Ovary (tissue), 9 donors: ENCODE measurements around the gene HDDC2. TPM values are rescaled to one million over a fixed set of nuclear protein-coding genes. Genes with fewer than 3 reads are reported as not detected.

Experiments used
- DNase-seq, 5 donors: peaks; one replicate each; pipeline ENCODE4 v3.0.0-alpha.2; 2019 to 2020
- H3K27ac ChIP-seq, 2 donors: fragments of 200-600 bp; one replicate each; pipeline versions ENCODE4 v1.5.1 to v1.8.0; 2019 to 2022
- H3K27me3 ChIP-seq: fragments of 200-600 bp; one replicate; pipeline ENCODE4 v1.8.0; 2022
- H3K36me3 ChIP-seq: fragments of 200-600 bp; sonication (generic); one replicate; pipeline ENCODE4 v1.5.1; 2019
- H3K4me1 ChIP-seq: one replicate; pipeline ENCODE4 v1.8.1; 2013; ENCODE audit warnings: mild to moderate bottlenecking, moderate library complexity; ENCODE audit not compliant: insufficient read depth
- H3K4me3 ChIP-seq: fragments of 200-600 bp; sonication (generic); one replicate; pipeline ENCODE4 v1.5.1; 2017
- H3K9me3 ChIP-seq, 2 donors: fragments of 200-600 bp in 1 of 2; sonication (generic) in 1 of 2; one replicate each; pipeline versions ENCODE4 v1.5.1 to v1.8.1; 2013 to 2019; ENCODE audit warnings: mild to moderate bottlenecking in 1 of 2, moderate library complexity in 1 of 2
- CTCF ChIP-seq, 3 donors: fragments of 450-650 bp in 2 of 3; fragments of 200-600 bp in 1 of 3; IDR thresholded peaks; one replicate each; pipeline versions ENCODE4 v1.5.1 to v1.8.0; 2016 to 2022; ENCODE audit warnings: antibody characterized with exemption in 3 of 3, mild to moderate bottlenecking in 1 of 3
- EP300 ChIP-seq: sonication (generic); formaldehyde crosslinking; IDR thresholded peaks from one replicate; pipeline ENCODE4 v1.6.1; 2017; ENCODE audit warnings: antibody characterized with exemption
- POLR2A ChIP-seq: fragments of 450-650 bp; IDR thresholded peaks from one replicate; pipeline ENCODE4 v1.6.1; 2017; ENCODE audit warnings: antibody characterized with exemption, mild to moderate bottlenecking, moderate library complexity
- WGBS, 3 donors: extraction: QIAGEN DNeasy Blood & Tissue Kit in 1 of 3; methylation state at CpG; one replicate each; pipeline versions ENCODE4 v1.1.5 to v1.1.7; 2013 to 2017; 5-methylcytosine and 5-hydroxymethylcytosine counted together
- intact Hi-C, 4 donors: fragments of 100-400 bp; cut with DNase I; formaldehyde crosslinking; loops; one replicate each; pipeline versions ENCODE4 v1.11.0 to v1.15.1; 2022 to 2023
- polyA plus RNA-seq, 2 donors: library from polyadenylated mRNA; stranded (reverse); fragments of 200-250 nt in 1 of 2; fragments of 350-450 nt in 1 of 2; fragmentation: Illumina TruSeq in 1 of 2; extraction: RNeasy Lipid Tissue Mini Kit (QIAGEN cat#74804) in 1 of 2; gene quantifications; one replicate each; pipeline ENCODE4 v1.2.3, GENCODE V29; 2013 to 2014
- total RNA-seq, 7 donors: library from RNA; depleted of rRNA in 2 of 7; stranded (reverse); fragments of >200 nt in 2 of 7; fragmentation: NEBNext Ultra II Directional in 3 of 7; extraction: Animal tissue kit (Norgen Biotek cat#: 25700) in 3 of 7; gene quantifications; one replicate each; pipeline versions ENCODE4 v1.1.0 to v1.2.4, GENCODE V29; 2016 to 2023
- donor health status: DM: no; HTN: no; CAD: no; lungs with moderate emphysema.
- donor health status: DM: no; HTN: no; CAD: no.
- donor health status: Bipolar disorder and iron deficiency.
- donor health status: DM: yes; HTN: yes; CAD: no.
- donor health status: DM: no; HTN: no; CAD: no.
- donor health status: DM: yes; HTN: yes; CAD: no.

HDDC2 gene
- total and polyA plus RNA-seq, 9 donors, result 31.4 to 80.6 (median 64.0) TPM

DNA sequence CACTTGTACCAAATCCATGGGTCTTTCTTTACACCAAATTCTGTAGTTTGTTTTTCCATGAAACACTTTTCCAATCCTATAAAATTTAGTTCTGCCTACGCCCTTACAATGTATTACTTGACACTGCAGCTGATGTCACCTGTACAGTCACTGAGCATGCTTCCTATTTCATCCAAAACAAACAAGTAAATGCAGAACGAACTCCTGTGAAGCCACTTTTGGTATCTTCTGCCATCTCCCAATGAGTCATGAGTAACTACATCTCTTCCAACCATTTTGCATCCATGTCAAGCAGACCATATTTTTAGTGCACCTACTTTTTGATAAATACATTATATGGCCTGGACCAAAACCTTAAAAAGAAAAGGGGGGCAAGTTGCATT is 42.4 kb downstream of the HDDC2 start:
- WGBS, 3 donors, result 83 to 88% (median 87%) methylated on average over 2 of the region's 2 CpGs
- no peak overlapping the region for H3K27ac ChIP-seq

GRCh38 chr6:125258651-125259353 is 43.0 kb downstream of the HDDC2 start:
- Histone ChIP-seq H3K4me3 (no peak overlapping the region), H3K9me3 (no peaks in the 10 kb centered on the region), H3K36me3 (no peaks in the 10 kb centered on the region), H3K4me1 (peaks cover 5% of the 10 kb centered on the region), H3K27ac (no peak overlapping the region), H3K27me3 (no peaks in the 10 kb centered on the region)
- no peak for TF ChIP-seq EP300
- TF ChIP-seq CTCF (IDR thresholded peaks at IDR 0.05), result no peak
- TF ChIP-seq POLR2A, result no peak
- intact Hi-C loops, result no loop called here
- WGBS, 3 donors, result 78 to 86% (median 85%) methylated on average over 2 of the region's 2 CpGs
- DNase-seq, result no peak

More for the DNA sequence above, 42.4 kb downstream of the HDDC2 start:
- Histone ChIP-seq H3K27me3 (no peaks in the 10 kb centered on the region), H3K4me3 (no peak overlapping the region), H3K4me1 (peaks cover 5% of the 10 kb centered on the region), H3K36me3 (no peaks in the 10 kb centered on the region), H3K9me3 (no peaks in the 10 kb centered on the region)
- TF ChIP-seq EP300, result no peak
- TF ChIP-seq POLR2A, result no peak
- no peak for TF ChIP-seq CTCF (IDR thresholded peaks at IDR 0.05)
- no peak for DNase-seq
- intact Hi-C loops, result no loop called here

- intact Hi-C loops, result no loop called here
- Histone ChIP-seq H3K9me3 (no peaks in the 10 kb centered on the region), H3K36me3 (no peaks in the 10 kb centered on the region), H3K4me1 (peaks cover 2% of the 10 kb centered on the region), H3K27ac (no peak overlapping the region), H3K4me3 (no peak overlapping the region), H3K27me3 (no peaks in the 10 kb centered on the region)
- TF ChIP-seq CTCF (IDR thresholded peaks at IDR 0.05) (no peak), POLR2A (no peak), EP300 (no peak)
- 88 to 91% (median 89%) methylated on average over 3 of the region's 3 CpGs for WGBS, 3 donors
- no peak for DNase-seq
Measured at GRCh38 chr6:125257351-125257750, 44.4 kb downstream of the HDDC2 start.

DNA sequence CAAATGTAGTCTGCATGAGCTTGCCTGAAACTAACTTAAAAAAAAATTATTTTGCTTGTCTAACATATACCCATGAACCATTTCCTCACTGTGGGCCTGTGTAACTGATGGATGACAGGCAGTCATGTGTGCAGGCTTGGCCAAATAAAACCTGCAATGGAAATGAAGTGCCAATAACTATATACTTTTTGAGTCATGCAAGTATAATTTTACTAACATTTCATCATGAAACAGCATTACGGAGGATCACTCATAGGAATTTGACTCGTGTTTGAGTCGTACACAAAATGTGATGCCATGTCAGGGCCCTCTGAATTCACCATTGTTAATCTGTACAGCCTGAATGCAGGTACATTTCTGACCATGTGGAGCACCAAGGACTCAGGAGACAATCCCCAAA is 46.6 kb downstream of the HDDC2 start:
- no peak overlapping the region for H3K27ac ChIP-seq
- intact Hi-C loops, result no loop called here
- H3K4me1 ChIP-seq, result no peaks in the 10 kb centered on the region
- no peaks in the 10 kb centered on the region for H3K27me3 ChIP-seq
- 64 to 78% (median 75%) methylated on average over 3 of the region's 3 CpGs for WGBS, 3 donors
- no peaks in the 10 kb centered on the region for H3K36me3 ChIP-seq
- TF ChIP-seq CTCF (IDR thresholded peaks at IDR 0.05) (no peak), POLR2A (no peak), EP300 (no peak)
- H3K9me3 ChIP-seq, result no peaks in the 10 kb centered on the region
- no peak for DNase-seq
- no peak overlapping the region for H3K4me3 ChIP-seq
